HG03520 (cell line): ENCODE results near the gene OR1K1.

ENCODE experiments used
- ATAC-seq: cut with Tn5 transposase; IDR thresholded peaks from one replicate; pipeline ENCODE4 v1.9.1; 2021; ENCODE audit warnings: mild to moderate bottlenecking, moderate library complexity; ENCODE audit not compliant: unreplicated experiment

Gene OR1K1

GRCh38 chr9:122848256-122848943, 48.5 kb downstream of the OR1K1 start:
- ATAC-seq, result no peak
